T-cell (primary cell): Measurements from ENCODE around the gene SMARCB1. TPM values are rescaled to one million over a fixed set of nuclear protein-coding genes. Genes with fewer than 3 reads are reported as not detected.

Experiments used
- ATAC-seq, 4 experiments: fragments of 200-7000 bp in 3 of 4; fragments of 150-1000 bp in 1 of 4; cut with Tn5 transposase; replicated peaks in 1 of 4; 1 replicate in 3 of 4; 2 replicates in 1 of 4; pipeline ENCODE4 v1.10.0; 2021; ENCODE audit warnings: moderate library complexity in 3 of 4, mild to moderate bottlenecking in 2 of 4, moderate number of reproducible peaks in 1 of 4
- CTCF ChIA-PET, 2 donors: fragments of 300-600 bp; sonication (Branson Sonifier 250); formaldehyde crosslinking; loops; one replicate each; lab custom pipeline; 2022; ENCODE audit warnings: antibody characterized with exemption in 2 of 2; lab: Charles Lee
- POLR2A ChIA-PET, 2 donors: fragments of 300-600 bp; sonication (Branson Sonifier 250); formaldehyde crosslinking; loops; one replicate each; lab custom pipeline; 2022; ENCODE audit warnings: antibody characterized with exemption in 2 of 2; lab: Charles Lee
- DNase-seq, 35 experiments: peaks; one replicate each; pipeline versions ENCODE4 v3.0.0 to v3.0.0-alpha.2; 2013 to 2023
- H3K27ac ChIP-seq: one replicate; pipeline ENCODE4 v1.5.1; 2013; ENCODE audit warnings: low read length
- H3K27me3 ChIP-seq, 2 experiments: replicated peaks in 1 of 2; 1 replicate in 1 of 2; 2 replicates in 1 of 2; pipeline versions ENCODE4 v1.6.1 to v1.7.0; 2013; ENCODE audit warnings: low read length in 1 of 2, mixed read lengths in 1 of 2; ENCODE audit not compliant: control insufficient read depth in 2 of 2, insufficient read depth in 2 of 2; ENCODE audit errors: extremely low read depth in 1 of 2
- H3K36me3 ChIP-seq, 2 donors: 1 replicate in 1 of 2; 2 replicates in 1 of 2; pipeline versions ENCODE4 v1.6.1 to v1.7.0; 2013; ENCODE audit warnings: low read length in 1 of 2; ENCODE audit not compliant: control insufficient read depth in 2 of 2, insufficient read depth in 1 of 2; ENCODE audit errors: extremely low read depth in 1 of 2
- H3K4me1 ChIP-seq, 2 experiments: 1 replicate in 1 of 2; 2 replicates in 1 of 2; pipeline versions ENCODE4 v1.6.1 to v1.7.0; 2013; ENCODE audit warnings: low read length in 2 of 2, mixed read lengths in 1 of 2; ENCODE audit not compliant: insufficient read depth in 2 of 2, control insufficient read depth in 1 of 2; ENCODE audit errors: extremely low read depth in 1 of 2
- H3K4me3 ChIP-seq, 2 donors: 1 replicate in 1 of 2; 2 replicates in 1 of 2; pipeline versions ENCODE4 v1.5.1 to v1.7.0; 2013; ENCODE audit warnings: mild to moderate bottlenecking in 2 of 2, low read length in 1 of 2, moderate library complexity in 1 of 2; ENCODE audit not compliant: control insufficient read depth in 1 of 2; ENCODE audit errors: extremely low read depth in 1 of 2
- H3K9me3 ChIP-seq: 2 replicates; pipeline ENCODE4 v1.7.0; 2013
- H3K27ac Mint-ChIP-seq, 2 donors: one replicate each; pipeline ENCODE4 v1.8.0; 2020 to 2021; ENCODE audit warnings: mild to moderate bottlenecking in 2 of 2, mixed read lengths in 2 of 2
- H3K27me3 Mint-ChIP-seq, 2 donors: one replicate each; pipeline ENCODE4 v1.8.0; 2021 to 2022; ENCODE audit warnings: mixed read lengths in 2 of 2
- H3K36me3 Mint-ChIP-seq: one replicate; pipeline ENCODE4 v1.8.0; 2021; ENCODE audit warnings: mixed read lengths
- H3K4me1 Mint-ChIP-seq, 3 donors: one replicate each; pipeline ENCODE4 v1.8.0; 2020 to 2022; ENCODE audit warnings: mixed read lengths in 3 of 3, mild to moderate bottlenecking in 1 of 3
- H3K4me3 Mint-ChIP-seq, 3 donors: one replicate each; pipeline ENCODE4 v1.8.0; 2020 to 2022; ENCODE audit warnings: mild to moderate bottlenecking in 3 of 3, mixed read lengths in 3 of 3, moderate library complexity in 3 of 3
- H3K9me3 Mint-ChIP-seq, 3 donors: one replicate each; pipeline ENCODE4 v1.8.0; 2020 to 2022; ENCODE audit warnings: mixed read lengths in 3 of 3
- WGBS: methylation state at CpG from one replicate; pipeline ENCODE4 v1.1.5; 2013; ENCODE audit warnings: missing lambda C conversion rate; ENCODE audit not compliant: insufficient coverage; 5-methylcytosine and 5-hydroxymethylcytosine counted together
- total RNA-seq, 35 experiments: library from RNA in 6 of 35; stranded (reverse) in 6 of 35; fragments of 120-200 nt in 1 of 35; gene quantifications; one replicate each; pipeline versions ENCODE4 v1.2.1 to v1.2.4 and lab custom pipeline; 2013 to 2026

SMARCB1 gene
- total RNA-seq, 5 donors from 2014 or later (not counting 1 experiment from before 2014, with no cell fraction given) = 50.2 to 57.7 (median 54.3) TPM

GRCh38 chr22:23842599-23842998 is 55.8 kb downstream of the SMARCB1 start:
- DNase-seq (no peak), ATAC-seq (no peak)
- Mint-ChIP-seq H3K4me1 (peaks cover 15 to 19% (median 18%) of the 10 kb centered on the region in 3 donors), H3K36me3 (no peaks in the 10 kb centered on the region), H3K9me3 (no peaks in the 10 kb centered on the region), H3K27me3 (no peaks in the 10 kb centered on the region), H3K27ac (no peak overlapping the region), H3K4me3 (no peak overlapping the region)
- Histone ChIP-seq H3K9me3 (no peaks in the 10 kb centered on the region), H3K27ac (no peak overlapping the region), H3K4me3 (no peak overlapping the region), H3K4me1 (peaks cover 0 to 26% of the 10 kb centered on the region in 2 experiments), H3K27me3 (peaks cover 0 to 5% of the 10 kb centered on the region in 2 experiments), H3K36me3 (no peaks in the 10 kb centered on the region)
- ChIA-PET CTCF (no interaction called here), POLR2A (interaction anchor here in 1 of 2 donors (0.6 kb wide), 1 partner anchor 130 kb away, joined by 5 read pairs; no protein-coding TSS in a partner anchor)
- 64% methylated on average over 4 of the region's 4 CpGs for WGBS

- Mint-ChIP-seq H3K4me3 (no peak overlapping the region), H3K4me1 (peaks cover 0 to 4% (median 1%) of the 10 kb centered on the region in 3 donors), H3K36me3 (no peaks in the 10 kb centered on the region), H3K27me3 (no peaks in the 10 kb centered on the region), H3K9me3 (no peaks in the 10 kb centered on the region), H3K27ac (no peak overlapping the region)
- Histone ChIP-seq H3K4me1 (peaks cover 0 to 12% of the 10 kb centered on the region in 2 experiments), H3K4me3 (no peak overlapping the region), H3K27ac (no peak overlapping the region), H3K36me3 (no peaks in the 10 kb centered on the region), H3K27me3 (peaks cover 0 to 14% of the 10 kb centered on the region in 2 experiments), H3K9me3 (no peaks in the 10 kb centered on the region)
- ChIA-PET POLR2A (no interaction called here), CTCF (interaction anchor here in 1 of 2 donors (1.3 kb wide), 1 partner anchor 12 kb away, joined by 5 read pairs; the partner anchor contains the start of gene SLC2A11)
- 89% methylated on average over 7 of the region's 8 CpGs for WGBS
- no peak for DNase-seq
- no peak for ATAC-seq
These were observed 58.0 kb downstream of the SMARCB1 start for GRCh38 chr22:23844739-23845202.

GRCh38 chr22:23845265-23846080 is 58.7 kb downstream of the SMARCB1 start:
- ATAC-seq (no peak), DNase-seq (no peak)
- H3K27me3 ChIP-seq = peaks cover 0 to 18% of the 10 kb centered on the region in 2 experiments
- peaks cover 0 to 13% of the 10 kb centered on the region in 2 experiments for H3K4me1 ChIP-seq
- CTCF ChIA-PET = interaction anchor here (0.6 to 1.2 kb wide), 3 partner anchors 12 to 260 kb away, joined by 3 read pairs; partner anchors contain the start of gene SLC2A11 (in 1 of the 2)
- no peak overlapping the region for H3K27ac ChIP-seq
- Mint-ChIP-seq H3K9me3 (no peaks in the 10 kb centered on the region), H3K4me1 (peaks cover 0 to 5% (median 3%) of the 10 kb centered on the region in 3 donors), H3K4me3 (no peak overlapping the region), H3K36me3 (no peaks in the 10 kb centered on the region), H3K27me3 (no peaks in the 10 kb centered on the region), H3K27ac (no peak overlapping the region)
- no peaks in the 10 kb centered on the region for H3K9me3 ChIP-seq
- WGBS = 84% methylated on average over 6 of the region's 9 CpGs
- no peak overlapping the region for H3K4me3 ChIP-seq
- H3K36me3 ChIP-seq = no peaks in the 10 kb centered on the region
- POLR2A ChIA-PET = no interaction called here

- H3K9me3 Mint-ChIP-seq = no peaks in the 10 kb centered on the region
- Histone ChIP-seq H3K4me3 (no peak overlapping the region), H3K4me1 (peaks cover 0 to 13% of the 10 kb centered on the region in 2 experiments), H3K9me3 (no peaks in the 10 kb centered on the region), H3K27ac (no peak overlapping the region), H3K27me3 (peaks cover 0 to 18% of the 10 kb centered on the region in 2 experiments), H3K36me3 (no peaks in the 10 kb centered on the region)
- no peak for ATAC-seq
- no peaks in the 10 kb centered on the region for H3K36me3 Mint-ChIP-seq
- no peak overlapping the region for H3K4me3 Mint-ChIP-seq
- H3K27me3 Mint-ChIP-seq = peaks cover 0 to 3% of the 10 kb centered on the region in 2 donors
- peaks cover 0 to 5% (median 3%) of the 10 kb centered on the region in 3 donors for H3K4me1 Mint-ChIP-seq
- H3K27ac Mint-ChIP-seq = no peak overlapping the region
- WGBS = 81% methylated on average over 4 of the region's 7 CpGs
- POLR2A ChIA-PET = no interaction called here
- no peak for DNase-seq
- CTCF ChIA-PET = interaction anchor here (0.6 to 1.2 kb wide), 3 partner anchors 11 to 259 kb away, joined by 3 read pairs; partner anchors contain the start of gene SLC2A11 (in 1 of the 2)
These were observed 59.3 kb downstream of the SMARCB1 start for GRCh38 chr22:23846081-23846469.

- POLR2A ChIA-PET = no interaction called here
- Mint-ChIP-seq H3K36me3 (no peaks in the 10 kb centered on the region), H3K4me3 (no peak overlapping the region), H3K27ac (no peak overlapping the region), H3K4me1 (peaks cover 0 to 5% (median 3%) of the 10 kb centered on the region in 3 donors), H3K27me3 (peaks cover 0 to 4% of the 10 kb centered on the region in 2 donors), H3K9me3 (no peaks in the 10 kb centered on the region)
- ATAC-seq (no peak), DNase-seq (no peak)
- CTCF ChIA-PET = interaction anchor here in 1 of 2 donors (0.7 kb wide), 1 partner anchor 9 kb away, joined by 4 read pairs; the partner anchor contains the start of gene DERL3
- peaks cover 0 to 16% of the 10 kb centered on the region in 2 experiments for H3K27me3 ChIP-seq
- H3K9me3 ChIP-seq = no peaks in the 10 kb centered on the region
- 100% methylated on average over 10 of the region's 18 CpGs for WGBS
- no peak overlapping the region for H3K27ac ChIP-seq
- no peaks in the 10 kb centered on the region for H3K36me3 ChIP-seq
- no peak overlapping the region for H3K4me3 ChIP-seq
- peaks cover 0 to 13% of the 10 kb centered on the region in 2 experiments for H3K4me1 ChIP-seq
These were observed 60.6 kb downstream of the SMARCB1 start for GRCh38 chr22:23847310-23847920.
